Nephron (organoid): ENCODE results near the gene TDRKH.
A peak's percentile ranks its signal among the peaks of the same experiment; 100 is the strongest.

Experiments used
- H3K27ac Mint-ChIP-seq, 3 experiments: 2 replicates each; pipeline ENCODE4 v1.8.0; 2020; ENCODE audit warnings: mixed read lengths in 3 of 3, mild to moderate bottlenecking in 2 of 3, moderate library complexity in 1 of 3
- H3K27me3 Mint-ChIP-seq: 2 replicates; pipeline ENCODE4 v1.8.0; 2021; ENCODE audit warnings: low read depth, mild to moderate bottlenecking, moderate library complexity, mixed read lengths
- H3K36me3 Mint-ChIP-seq: 2 replicates; pipeline ENCODE4 v1.8.0; 2020; ENCODE audit warnings: low read depth, mixed read lengths
- H3K4me1 Mint-ChIP-seq: 2 replicates; pipeline ENCODE4 v1.8.0; 2020; ENCODE audit warnings: mixed read lengths
- H3K4me3 Mint-ChIP-seq, 3 experiments: 2 replicates each; pipeline ENCODE4 v1.8.0; 2020; ENCODE audit warnings: mild to moderate bottlenecking in 3 of 3, mixed read lengths in 3 of 3, moderate library complexity in 2 of 3
- H3K9me3 Mint-ChIP-seq: 2 replicates; pipeline ENCODE4 v1.8.0; 2020; ENCODE audit warnings: mixed read lengths
- TF ChIP-seq, protein P1 (sequence below), 3 experiments: fragments of 200-600 bp; sonication (generic); IDR thresholded peaks; one replicate each; pipeline ENCODE4 v1.5.0; 2021; ENCODE audit warnings: antibody characterized with exemption in 3 of 3; ENCODE audit not compliant: unreplicated experiment in 3 of 3

The TDRKH gene

GRCh38 chr1:151728151-151729054 is 61.9 kb downstream of the TDRKH start:
- Mint-ChIP-seq H3K36me3 (no peaks in the 10 kb centered on the region), H3K4me1 (peaks cover 10% of the 10 kb centered on the region), H3K4me3 (peak overlapping the region; percentile 46 to 68 (median 47)), H3K9me3 (no peaks in the 10 kb centered on the region), H3K27ac (peak overlapping the region in 1 of 3 experiments; percentile 44), H3K27me3 (peaks cover 71% of the 10 kb centered on the region)
- TF ChIP-seq, protein P1, sequence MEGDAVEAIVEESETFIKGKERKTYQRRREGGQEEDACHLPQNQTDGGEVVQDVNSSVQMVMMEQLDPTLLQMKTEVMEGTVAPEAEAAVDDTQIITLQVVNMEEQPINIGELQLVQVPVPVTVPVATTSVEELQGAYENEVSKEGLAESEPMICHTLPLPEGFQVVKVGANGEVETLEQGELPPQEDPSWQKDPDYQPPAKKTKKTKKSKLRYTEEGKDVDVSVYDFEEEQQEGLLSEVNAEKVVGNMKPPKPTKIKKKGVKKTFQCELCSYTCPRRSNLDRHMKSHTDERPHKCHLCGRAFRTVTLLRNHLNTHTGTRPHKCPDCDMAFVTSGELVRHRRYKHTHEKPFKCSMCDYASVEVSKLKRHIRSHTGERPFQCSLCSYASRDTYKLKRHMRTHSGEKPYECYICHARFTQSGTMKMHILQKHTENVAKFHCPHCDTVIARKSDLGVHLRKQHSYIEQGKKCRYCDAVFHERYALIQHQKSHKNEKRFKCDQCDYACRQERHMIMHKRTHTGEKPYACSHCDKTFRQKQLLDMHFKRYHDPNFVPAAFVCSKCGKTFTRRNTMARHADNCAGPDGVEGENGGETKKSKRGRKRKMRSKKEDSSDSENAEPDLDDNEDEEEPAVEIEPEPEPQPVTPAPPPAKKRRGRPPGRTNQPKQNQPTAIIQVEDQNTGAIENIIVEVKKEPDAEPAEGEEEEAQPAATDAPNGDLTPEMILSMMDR (IDR thresholded peaks at IDR 0.05; ENCODE audit: unreplicated experiment in 3 of 3): no peak

DNA sequence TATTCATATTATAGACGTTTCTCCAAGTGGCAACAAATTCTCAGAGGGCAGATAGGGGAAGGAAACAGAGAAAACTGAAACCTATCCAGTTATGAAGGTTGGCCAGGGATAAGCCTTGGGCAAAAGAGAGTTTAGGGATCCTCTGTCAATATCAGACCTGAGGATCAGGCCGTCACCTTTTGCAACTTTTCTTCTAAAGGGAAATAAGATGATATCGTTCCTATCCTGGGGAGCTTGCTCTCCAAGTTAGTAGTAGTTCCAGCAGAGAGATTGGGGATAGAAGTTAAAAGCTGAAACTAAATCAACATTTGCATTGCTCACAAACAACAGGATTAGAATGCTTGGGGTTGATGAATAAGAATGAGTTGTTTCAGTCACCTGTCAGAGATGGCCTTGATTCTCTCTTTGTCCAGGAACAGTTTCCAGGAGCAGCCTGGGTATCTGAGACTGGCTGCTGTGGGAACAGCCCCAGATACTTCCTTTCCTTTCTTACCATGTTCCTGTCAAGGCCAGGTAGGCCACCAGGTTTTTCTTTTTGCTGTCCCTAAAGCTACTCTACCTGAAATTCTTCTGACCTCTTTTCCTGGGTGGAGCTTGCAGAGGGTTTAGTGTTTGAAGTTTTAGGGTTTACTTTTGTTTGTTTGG is 66.5 kb downstream of the TDRKH start:
- Mint-ChIP-seq H3K9me3 (no peaks in the 10 kb centered on the region), H3K4me1 (peaks cover 21% of the 10 kb centered on the region)
- TF ChIP-seq, protein P1 (IDR thresholded peaks at IDR 0.05; ENCODE audit: unreplicated experiment in 3 of 3): no peak

More for the DNA sequence above, 66.5 kb downstream of the TDRKH start:
- Mint-ChIP-seq H3K27me3 (peaks cover 88% of the 10 kb centered on the region), H3K27ac (no peak overlapping the region), H3K36me3 (no peaks in the 10 kb centered on the region), H3K4me3 (no peak overlapping the region)
